MM.1S (cell line): ENCODE measurements around the gene TOM1L1.

Experiments used
- DNase-seq: peaks from one replicate; pipeline ENCODE4 v3.0.0-alpha.2; 2015
- H2AFZ ChIP-seq: fragments of 300-600 bp; sonication (generic); 2 replicates; pipeline ENCODE4 v1.6.0; 2016; ENCODE audit warnings: antibody characterized with exemption, low read length
- H3F3A ChIP-seq: fragments of 300-600 bp; sonication (generic); 2 replicates; pipeline ENCODE4 v1.6.1; 2016; ENCODE audit warnings: mild to moderate bottlenecking, antibody characterized with exemption, low read length, moderate library complexity, mixed read lengths; ENCODE audit not compliant: insufficient read depth
- H3K27ac ChIP-seq: fragments of 300-600 bp; sonication (generic); 2 replicates; pipeline ENCODE4 v1.5.1; 2016; ENCODE audit warnings: mild to moderate bottlenecking, low read length
- H3K27me3 ChIP-seq: fragments of 300-600 bp; sonication (generic); replicated peaks from 2 replicates; pipeline ENCODE4 v1.6.0; 2016; ENCODE audit warnings: low read length; ENCODE audit not compliant: insufficient read depth
- H3K36me3 ChIP-seq: fragments of 300-600 bp; sonication (generic); replicated peaks from 2 replicates; pipeline ENCODE4 v1.6.1; 2016; ENCODE audit warnings: mild to moderate bottlenecking, low read length, mixed read lengths; ENCODE audit not compliant: insufficient read depth
- H3K4me1 ChIP-seq: fragments of 300-600 bp; sonication (generic); 2 replicates; pipeline ENCODE4 v1.6.1; 2016; ENCODE audit warnings: low read length, mixed read lengths
- H3K4me2 ChIP-seq: fragments of 300-600 bp; sonication (generic); 2 replicates; pipeline ENCODE4 v1.6.0; 2016; ENCODE audit warnings: low read depth, low read length
- H3K4me3 ChIP-seq: fragments of 300-600 bp; sonication (generic); 2 replicates; pipeline ENCODE4 v1.5.1; 2016; ENCODE audit warnings: low read length, mixed read lengths
- H3K79me2 ChIP-seq: fragments of 300-600 bp; sonication (generic); 2 replicates; pipeline ENCODE4 v1.6.1; 2016; ENCODE audit warnings: mixed run types, low read length, mixed read lengths
- H3K9ac ChIP-seq: fragments of 300-600 bp; sonication (generic); 2 replicates; pipeline ENCODE4 v1.6.1; 2016; ENCODE audit warnings: low read length, mixed read lengths
- H3K9me2 ChIP-seq: fragments of 300-600 bp; sonication (generic); replicated peaks from 2 replicates; pipeline ENCODE4 v1.6.1; 2016; ENCODE audit warnings: mild to moderate bottlenecking, low read length, mixed read lengths; ENCODE audit not compliant: insufficient read depth
- H3K9me3 ChIP-seq: fragments of 300-600 bp; sonication (generic); replicated peaks from 2 replicates; pipeline ENCODE4 v1.6.1; 2016; ENCODE audit warnings: mild to moderate bottlenecking, low read length, mixed read lengths; ENCODE audit not compliant: insufficient read depth
- H4K20me1 ChIP-seq: fragments of 300-600 bp; sonication (generic); 2 replicates; pipeline ENCODE4 v1.6.1; 2016; ENCODE audit warnings: mild to moderate bottlenecking, low read length, moderate library complexity, mixed read lengths; ENCODE audit not compliant: insufficient read depth
- EZH2 ChIP-seq: fragments of 300-600 bp; sonication (generic); optimal IDR thresholded peaks from 2 replicates; pipeline ENCODE3; 2017; ENCODE audit warnings: low read depth, mild to moderate bottlenecking, antibody characterized with exemption, low read length, mixed read lengths
- EZH2phosphoT487 ChIP-seq: fragments of 300-600 bp; sonication (generic); IDR thresholded peaks from 2 replicates; pipeline ENCODE4 v1.6.1; 2018; ENCODE audit warnings: antibody characterized with exemption, low read length
- TF ChIP-seq, protein P1 (sequence below): fragments of 300-600 bp; sonication (generic); IDR thresholded peaks from 2 replicates; pipeline ENCODE4 v1.5.1; 2016; ENCODE audit warnings: antibody characterized with exemption, low read length, mixed read lengths

Gene TOM1L1

GRCh38 chr17:54944796-54945195, 44.1 kb downstream of the TOM1L1 start:
- no peaks in the 10 kb centered on the region for H3F3A ChIP-seq
- H3K4me2 ChIP-seq = no peak overlapping the region
- TF ChIP-seq EZH2phosphoT487 (no peak), EZH2 (no peak)
- TF ChIP-seq, protein P1, sequence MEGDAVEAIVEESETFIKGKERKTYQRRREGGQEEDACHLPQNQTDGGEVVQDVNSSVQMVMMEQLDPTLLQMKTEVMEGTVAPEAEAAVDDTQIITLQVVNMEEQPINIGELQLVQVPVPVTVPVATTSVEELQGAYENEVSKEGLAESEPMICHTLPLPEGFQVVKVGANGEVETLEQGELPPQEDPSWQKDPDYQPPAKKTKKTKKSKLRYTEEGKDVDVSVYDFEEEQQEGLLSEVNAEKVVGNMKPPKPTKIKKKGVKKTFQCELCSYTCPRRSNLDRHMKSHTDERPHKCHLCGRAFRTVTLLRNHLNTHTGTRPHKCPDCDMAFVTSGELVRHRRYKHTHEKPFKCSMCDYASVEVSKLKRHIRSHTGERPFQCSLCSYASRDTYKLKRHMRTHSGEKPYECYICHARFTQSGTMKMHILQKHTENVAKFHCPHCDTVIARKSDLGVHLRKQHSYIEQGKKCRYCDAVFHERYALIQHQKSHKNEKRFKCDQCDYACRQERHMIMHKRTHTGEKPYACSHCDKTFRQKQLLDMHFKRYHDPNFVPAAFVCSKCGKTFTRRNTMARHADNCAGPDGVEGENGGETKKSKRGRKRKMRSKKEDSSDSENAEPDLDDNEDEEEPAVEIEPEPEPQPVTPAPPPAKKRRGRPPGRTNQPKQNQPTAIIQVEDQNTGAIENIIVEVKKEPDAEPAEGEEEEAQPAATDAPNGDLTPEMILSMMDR = no peak
- no peaks in the 10 kb centered on the region for H3K27me3 ChIP-seq
- H3K9me3 ChIP-seq = no peaks in the 10 kb centered on the region
- DNase-seq = no peak
- H3K79me2 ChIP-seq = no peaks in the 10 kb centered on the region
- H3K9ac ChIP-seq = no peak overlapping the region
- no peak overlapping the region for H2AFZ ChIP-seq
- H3K4me3 ChIP-seq = no peak overlapping the region
- H3K9me2 ChIP-seq = no peaks in the 10 kb centered on the region
- no peaks in the 10 kb centered on the region for H3K36me3 ChIP-seq
- no peaks in the 10 kb centered on the region for H4K20me1 ChIP-seq
- no peaks in the 10 kb centered on the region for H3K4me1 ChIP-seq
- H3K27ac ChIP-seq = no peak overlapping the region

- H3K4me2 ChIP-seq = no peak overlapping the region
- H3K4me3 ChIP-seq = no peak overlapping the region
- no peaks in the 10 kb centered on the region for H3K27me3 ChIP-seq
- TF ChIP-seq EZH2 = no peak
- TF ChIP-seq, protein P1 = no peak
- no peak for TF ChIP-seq EZH2phosphoT487
- no peak overlapping the region for H3K27ac ChIP-seq
- no peaks in the 10 kb centered on the region for H3K9me3 ChIP-seq
- H3K36me3 ChIP-seq = no peaks in the 10 kb centered on the region
- H2AFZ ChIP-seq = no peak overlapping the region
- no peak overlapping the region for H3K9ac ChIP-seq
- H3K4me1 ChIP-seq = no peaks in the 10 kb centered on the region
- H4K20me1 ChIP-seq = no peaks in the 10 kb centered on the region
- no peaks in the 10 kb centered on the region for H3K9me2 ChIP-seq
- no peaks in the 10 kb centered on the region for H3F3A ChIP-seq
- DNase-seq = no peak
- H3K79me2 ChIP-seq = no peaks in the 10 kb centered on the region
These were observed 44.6 kb downstream of the TOM1L1 start for GRCh38 chr17:54945231-54945630.

GRCh38 chr17:54945671-54946070, 45.0 kb downstream of the TOM1L1 start:
- H3F3A ChIP-seq = no peaks in the 10 kb centered on the region
- no peaks in the 10 kb centered on the region for H3K9me3 ChIP-seq
- no peak overlapping the region for H3K4me2 ChIP-seq
- no peaks in the 10 kb centered on the region for H3K9me2 ChIP-seq
- no peak overlapping the region for H3K27ac ChIP-seq
- no peaks in the 10 kb centered on the region for H4K20me1 ChIP-seq
- H3K79me2 ChIP-seq = no peaks in the 10 kb centered on the region
- no peaks in the 10 kb centered on the region for H3K27me3 ChIP-seq
- no peaks in the 10 kb centered on the region for H3K4me1 ChIP-seq
- H3K36me3 ChIP-seq = no peaks in the 10 kb centered on the region
- H3K9ac ChIP-seq = no peak overlapping the region
- no peak overlapping the region for H2AFZ ChIP-seq
- no peak for DNase-seq
- TF ChIP-seq EZH2phosphoT487 (no peak), EZH2 (no peak)
- TF ChIP-seq, protein P1 = no peak
- H3K4me3 ChIP-seq = no peak overlapping the region
